NOMO-1 treated with dmso at 0.1 percent for 144 hours (cell line): ENCODE measurements around the gene MAP1LC3B.
"Not testable (repeated sequence)": the region's sequence is repeated elsewhere in the genome, so short reads cannot be mapped to it uniquely, and the experiment has no call there.

Experiments
- DNase-seq: peaks from one replicate; lab custom pipeline; 2025; ENCODE audit not compliant: unreplicated experiment; lab: John Stamatoyannopoulos, UW

The MAP1LC3B gene

DNA sequence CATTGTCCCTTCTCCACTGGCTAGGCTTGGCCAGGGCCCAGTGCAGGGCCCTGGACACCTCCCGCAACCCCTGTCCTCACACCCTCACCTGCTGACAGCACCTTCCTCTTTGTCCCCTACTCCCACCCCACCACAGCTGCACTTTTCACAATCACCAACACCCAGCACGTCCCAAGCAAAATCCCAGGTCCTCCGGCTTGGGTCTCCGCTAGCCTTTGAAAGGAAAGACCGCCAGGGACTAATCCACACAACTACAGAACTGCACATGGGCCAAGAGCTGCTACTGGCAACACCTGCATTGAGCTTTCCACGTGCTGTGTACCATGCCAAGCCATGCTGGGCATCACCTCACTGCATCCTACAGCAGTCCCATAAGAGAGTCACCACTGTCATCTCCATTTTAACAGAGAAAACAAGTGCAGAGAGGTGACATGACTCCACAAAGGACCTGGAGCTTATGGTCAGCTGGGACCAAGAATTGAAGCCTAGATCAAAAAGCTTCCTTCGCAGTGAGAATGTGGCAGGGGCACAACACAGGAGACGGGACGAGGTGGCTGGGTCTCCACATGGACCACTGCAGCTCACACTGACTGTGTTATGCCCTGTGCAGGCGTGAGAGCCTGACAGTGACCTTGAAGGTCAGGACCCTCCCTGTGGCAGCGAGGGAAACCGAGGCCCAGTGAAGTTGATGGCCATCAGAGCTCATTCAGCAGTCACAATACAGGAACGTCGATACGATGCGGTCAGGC lies 31.1 kb upstream of the MAP1LC3B start:
- DNase-seq = no peak

DNA sequence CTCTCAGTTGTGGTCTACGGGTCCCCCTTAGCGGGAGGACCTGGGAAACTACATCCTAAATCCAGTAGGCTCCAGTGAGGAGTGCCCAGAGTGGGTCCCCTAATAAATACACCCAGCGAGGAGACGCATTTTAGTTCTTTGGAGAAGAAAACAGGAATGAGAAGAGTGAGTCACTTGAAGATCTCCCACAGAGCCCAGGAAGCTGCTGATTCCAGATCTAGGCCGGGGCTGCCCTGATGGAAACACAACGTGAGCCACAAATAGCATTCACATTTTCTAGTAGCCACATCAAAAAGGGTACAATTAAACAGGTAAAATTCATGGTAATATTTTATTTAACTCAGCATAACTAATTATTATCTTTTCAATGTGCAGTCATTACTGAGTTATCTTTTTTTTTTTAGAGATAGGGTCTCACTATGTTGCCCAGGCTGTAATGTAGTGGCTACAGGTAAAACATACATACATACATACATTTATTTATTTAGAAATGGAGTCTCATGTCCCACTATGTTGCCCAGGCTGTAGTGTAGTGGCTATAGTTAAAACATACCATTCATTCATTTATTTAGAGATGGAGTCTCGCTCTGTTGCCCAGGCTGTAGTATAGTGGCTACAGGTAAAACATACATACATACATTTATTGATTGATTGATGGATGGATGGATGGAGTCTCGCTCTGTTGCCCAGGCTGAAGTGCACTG lies 30.1 kb upstream of the MAP1LC3B start:
- DNase-seq = no peak

DNA sequence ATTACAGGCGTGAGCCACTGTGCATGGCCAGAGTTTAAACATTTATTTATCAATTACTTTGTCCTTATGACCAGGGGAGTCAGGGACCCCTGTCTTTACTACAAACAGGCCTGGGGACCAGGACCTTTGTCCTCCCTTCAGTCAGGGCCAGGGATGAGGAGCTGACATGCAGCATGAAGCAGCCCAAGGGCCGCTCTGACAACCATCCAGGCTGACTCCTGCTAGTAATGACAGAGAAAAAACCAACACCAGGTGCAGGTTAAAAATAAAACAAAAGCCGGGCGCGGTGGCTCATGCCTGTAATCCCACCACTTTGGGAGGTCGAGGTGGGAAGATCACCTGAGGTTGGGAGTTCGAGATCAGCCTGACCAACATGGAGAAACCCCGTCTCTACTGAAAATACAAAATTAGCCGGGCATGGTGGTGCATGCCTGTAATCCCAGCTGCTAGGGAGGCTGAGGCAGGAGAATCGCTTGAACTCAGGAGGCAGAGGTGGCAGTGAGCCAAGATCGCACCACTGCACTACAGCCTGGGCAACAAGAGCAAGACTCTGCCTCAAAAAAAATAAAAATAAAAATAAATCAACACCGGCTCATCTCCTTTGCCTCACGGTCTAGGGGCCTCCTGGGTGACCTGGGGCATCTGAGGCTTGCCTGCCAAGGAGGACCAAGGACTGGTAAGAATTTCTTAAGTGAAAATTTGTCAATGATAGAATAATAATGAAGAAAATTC lies 29.1 kb upstream of the MAP1LC3B start:
- DNase-seq = not testable (repeated sequence)

DNA sequence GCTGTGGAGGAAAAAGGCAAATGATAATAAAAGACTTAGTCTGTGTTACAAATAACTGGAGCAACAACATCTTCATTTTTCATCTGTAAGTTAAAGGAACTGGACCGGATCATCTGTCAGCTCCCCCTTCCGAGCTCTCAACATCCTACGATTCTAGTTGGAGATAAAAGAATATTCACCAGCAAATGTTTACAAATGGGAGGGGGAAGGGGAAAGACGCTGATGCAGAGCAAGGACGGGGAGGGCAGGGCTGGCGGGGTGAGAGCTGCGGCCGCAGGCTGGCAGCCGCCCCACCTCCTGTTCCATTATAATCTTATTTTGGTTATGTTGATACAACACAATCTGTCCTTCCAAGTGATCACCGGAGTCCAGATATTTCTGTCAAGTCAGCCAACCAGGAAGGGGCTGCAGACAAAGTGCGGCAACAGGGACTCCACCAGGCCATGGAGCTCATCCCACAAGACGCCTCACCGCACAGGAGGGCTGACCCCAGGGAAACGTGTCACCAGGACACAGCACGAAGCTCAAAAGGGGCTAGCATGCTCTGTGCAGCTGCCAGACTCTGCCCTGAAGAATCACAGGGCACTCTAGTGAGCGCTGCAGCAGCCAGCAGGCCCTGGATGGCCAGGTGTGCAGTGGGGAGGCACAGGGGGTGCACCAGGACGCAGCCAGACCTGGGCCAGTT lies 28.2 kb upstream of the MAP1LC3B start:
- no peak for DNase-seq

DNA sequence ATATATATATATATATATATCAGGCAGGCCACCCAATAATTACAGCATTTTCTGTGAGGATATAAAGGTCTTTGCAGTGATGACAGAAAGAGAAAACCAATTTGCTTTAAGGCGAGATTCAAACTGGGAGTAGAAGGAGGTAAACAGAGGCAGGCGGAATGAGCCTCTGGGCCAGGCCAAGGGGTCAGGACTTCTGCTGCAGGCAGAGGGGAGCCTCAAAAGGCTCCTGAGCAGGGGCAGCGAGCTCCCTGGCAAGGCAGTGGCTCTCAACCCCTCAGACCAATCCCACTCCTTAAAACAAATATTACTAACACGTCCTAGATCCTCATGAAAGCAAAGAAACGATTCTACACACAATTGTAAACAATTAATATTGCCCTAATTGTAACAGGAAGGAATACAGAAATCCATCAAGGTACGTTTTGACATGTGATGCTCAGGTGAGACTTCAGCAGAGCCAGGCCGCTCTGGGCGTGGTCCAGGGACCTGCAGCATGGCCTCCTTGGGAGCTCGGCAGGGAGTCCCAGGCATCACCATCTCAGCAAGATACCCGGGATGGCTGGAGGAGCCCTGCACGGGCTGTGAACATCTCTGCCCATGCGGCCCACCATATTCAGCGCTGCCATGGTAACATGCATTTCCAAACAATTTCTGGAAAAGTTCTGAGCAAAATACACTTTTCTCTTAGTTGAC lies 27.0 kb upstream of the MAP1LC3B start:
- no peak for DNase-seq

DNA sequence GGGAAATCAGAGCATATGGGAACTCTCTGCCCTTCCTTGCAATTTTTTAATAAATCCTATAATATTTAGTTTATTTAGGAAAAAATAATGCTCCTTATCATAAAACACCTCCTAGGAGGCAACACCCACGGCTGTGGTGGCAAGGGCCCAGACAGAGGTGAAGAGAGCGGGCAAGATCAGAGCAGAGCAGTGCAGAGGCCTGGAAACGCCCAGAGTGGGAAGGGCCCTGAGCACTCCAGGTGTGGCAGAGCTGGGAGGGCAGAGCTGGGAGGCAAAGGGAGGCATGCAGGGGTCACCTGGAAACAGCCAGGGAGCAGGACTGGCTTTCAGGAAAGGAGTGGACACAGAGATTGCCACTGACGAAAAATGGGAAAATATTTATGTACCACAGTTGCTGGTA lies 25.8 kb upstream of the MAP1LC3B start:
- no peak for DNase-seq

DNA sequence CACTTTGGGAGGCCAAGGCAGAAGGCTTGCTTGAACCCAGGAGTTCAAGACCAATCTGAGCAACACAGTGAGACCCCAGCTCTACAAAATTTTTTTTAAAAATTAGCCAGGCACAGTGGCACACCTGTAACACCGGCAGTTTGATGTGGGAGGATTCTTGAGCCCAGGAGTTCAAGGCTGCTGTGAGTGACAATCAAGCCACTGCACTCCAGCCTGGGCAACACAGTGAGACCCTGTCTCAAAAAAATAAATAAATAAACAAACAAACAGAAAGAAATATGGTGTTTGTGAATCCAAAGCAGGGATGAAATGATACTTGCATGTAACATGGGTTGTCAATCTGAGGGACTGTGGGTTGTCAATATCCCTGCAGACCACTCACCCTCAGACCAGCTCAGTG lies 25.2 kb upstream of the MAP1LC3B start:
- no peak for DNase-seq

DNA sequence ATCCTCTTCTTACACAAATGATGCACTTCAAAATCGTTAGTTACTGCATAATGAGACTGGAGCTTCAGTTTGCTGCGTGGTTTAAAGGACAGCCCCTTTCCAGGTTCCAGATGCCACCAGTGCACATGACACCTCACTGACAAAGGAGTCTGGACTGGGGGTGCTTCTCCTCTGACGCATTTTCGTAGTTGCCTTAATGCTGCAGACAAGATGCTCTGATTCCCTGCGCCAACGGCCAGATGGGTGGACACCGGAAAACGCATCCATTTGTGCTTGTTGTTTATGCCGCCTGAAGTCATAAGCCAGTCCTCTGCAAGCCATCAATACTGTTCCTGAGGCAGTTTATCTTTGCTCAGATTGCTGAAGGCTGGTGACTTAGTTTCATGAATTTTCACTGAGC lies 24.6 kb upstream of the MAP1LC3B start:
- DNase-seq = no peak

DNA sequence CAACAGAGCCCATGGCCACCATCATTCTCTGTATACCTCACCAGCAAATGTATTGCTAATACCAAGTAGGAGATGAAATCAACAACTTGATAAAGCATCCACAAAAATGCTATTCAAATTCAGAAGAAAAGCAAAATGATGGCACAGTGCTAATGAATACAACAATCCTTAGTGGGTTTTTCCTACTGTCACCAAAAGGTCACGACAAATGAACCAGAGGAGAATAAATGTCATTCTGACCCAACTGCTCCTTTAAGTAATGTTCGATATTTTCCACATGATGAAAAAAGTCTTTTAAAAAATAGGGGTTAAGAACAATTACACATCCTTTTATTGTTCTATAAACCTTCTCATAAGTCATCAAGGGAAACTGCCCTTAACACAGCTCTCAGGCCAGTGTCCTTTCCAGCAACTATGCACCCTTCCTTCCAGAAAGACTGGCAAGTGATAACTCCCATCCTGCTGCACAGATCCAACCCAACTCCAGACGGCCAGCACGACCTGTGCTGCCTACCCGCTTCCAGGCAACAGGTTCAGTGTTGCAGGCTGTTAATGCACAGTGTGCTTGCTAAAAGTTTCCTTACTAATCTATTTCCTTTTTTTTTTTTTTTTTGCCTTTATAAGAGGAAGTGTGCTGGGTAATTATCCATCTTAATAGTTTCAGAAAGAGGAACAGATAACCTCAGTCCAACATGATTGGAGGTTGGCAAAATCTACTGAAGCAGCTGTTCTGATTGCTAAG lies 23.9 kb upstream of the MAP1LC3B start:
- peak; percentile 73 for DNase-seq

DNA sequence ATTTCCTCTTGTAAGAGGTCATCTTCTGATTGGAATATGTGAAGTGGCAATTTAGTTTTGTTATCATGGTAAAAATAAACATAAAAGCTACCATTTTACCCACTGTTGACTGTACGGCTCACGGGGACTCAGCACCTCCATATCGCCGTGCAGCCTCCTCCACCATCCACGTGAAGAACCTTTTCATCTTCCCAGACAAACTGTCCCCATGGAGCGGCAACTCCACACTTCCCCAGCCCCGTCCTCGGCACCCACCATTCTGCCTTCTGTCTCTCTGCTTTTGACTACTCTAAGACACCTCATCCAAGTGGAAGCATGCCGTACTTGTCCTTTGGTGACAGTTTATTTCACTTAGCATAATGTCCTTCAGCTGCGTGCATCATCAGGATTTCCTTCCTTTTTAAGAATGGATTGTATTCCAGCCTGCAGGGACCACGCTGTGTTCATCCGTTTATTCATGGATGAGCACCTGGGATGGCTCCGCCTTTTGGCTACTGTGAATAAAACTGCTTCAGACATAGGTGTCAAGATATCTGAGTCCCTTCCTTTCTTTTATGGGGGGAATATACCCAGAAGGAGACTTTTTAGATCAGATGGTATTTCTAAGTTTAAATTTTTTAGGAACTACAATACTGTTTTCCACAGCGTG lies 22.9 kb upstream of the MAP1LC3B start:
- no peak for DNase-seq

DNA sequence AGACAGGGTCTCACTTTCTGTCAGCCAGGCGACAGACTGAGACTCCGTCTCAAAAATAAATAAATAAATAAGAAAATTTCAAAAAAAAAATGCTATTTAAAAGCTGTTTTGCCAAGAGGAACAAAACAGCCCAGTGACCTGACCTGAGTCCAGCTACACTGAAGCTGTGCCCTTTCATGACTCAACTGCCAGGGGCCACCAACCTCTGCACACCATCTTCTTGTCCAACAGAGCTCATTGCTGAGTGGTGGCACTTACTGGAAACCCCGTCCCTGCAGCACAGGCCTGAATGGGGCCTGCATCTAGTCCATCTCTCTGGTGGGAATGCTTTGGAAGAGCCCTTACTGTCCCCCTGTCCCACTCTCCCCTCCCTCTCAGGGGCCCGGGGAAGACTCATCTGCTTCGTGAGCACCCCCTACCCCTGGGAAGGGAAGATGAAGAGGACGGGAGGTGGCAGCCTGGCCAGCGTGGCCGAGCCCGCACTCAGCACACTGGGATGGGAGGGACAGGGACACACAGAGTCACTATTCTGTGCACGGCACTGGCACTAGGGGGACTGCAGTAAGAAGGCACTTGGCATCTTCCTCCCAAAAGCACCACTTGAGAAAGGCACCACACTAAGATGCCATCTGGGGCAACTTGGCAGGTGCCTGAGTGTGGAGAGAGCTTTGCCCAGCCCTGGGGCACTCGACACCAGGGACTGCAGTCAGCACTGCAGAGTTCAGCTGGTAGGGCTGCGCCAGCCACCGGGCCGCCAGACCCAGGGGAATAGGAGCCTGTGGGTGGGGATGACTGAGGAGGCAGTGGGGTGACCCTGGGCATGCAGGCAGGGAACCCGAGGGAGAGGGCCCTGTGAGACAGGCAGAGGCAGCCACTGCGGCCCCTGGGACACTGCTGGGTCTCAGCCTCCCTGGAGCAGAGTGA lies 22.1 kb upstream of the MAP1LC3B start:
- no peak for DNase-seq

DNA sequence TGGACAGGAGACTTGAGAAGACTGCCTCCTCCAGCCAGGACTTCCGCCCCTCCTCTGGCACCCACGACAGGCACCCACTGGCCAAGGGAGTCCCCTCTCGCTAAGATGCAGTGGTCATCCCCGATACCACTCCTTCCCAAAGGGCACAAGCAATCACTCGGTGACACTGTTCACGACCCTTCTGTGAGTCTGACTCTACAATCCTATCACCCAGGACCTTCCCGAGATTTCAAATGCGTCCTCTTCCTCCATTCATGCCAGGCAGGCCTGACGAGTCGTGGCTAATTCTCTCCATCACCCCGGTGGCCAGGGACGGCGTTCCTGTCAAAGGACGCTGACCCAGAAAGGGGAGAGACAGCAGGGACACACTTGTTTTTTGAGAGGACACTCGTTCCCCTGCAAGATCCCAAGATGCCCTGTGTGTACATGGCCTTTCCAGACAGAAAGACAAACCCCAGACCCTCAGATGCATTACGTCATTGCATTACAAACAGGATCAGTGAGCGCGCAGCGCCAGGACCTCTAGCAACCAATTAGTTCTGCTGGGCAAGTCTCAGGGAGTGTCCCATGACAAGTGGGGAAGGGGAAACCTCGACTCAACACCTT lies 20.8 kb upstream of the MAP1LC3B start:
- no peak for DNase-seq

DNA sequence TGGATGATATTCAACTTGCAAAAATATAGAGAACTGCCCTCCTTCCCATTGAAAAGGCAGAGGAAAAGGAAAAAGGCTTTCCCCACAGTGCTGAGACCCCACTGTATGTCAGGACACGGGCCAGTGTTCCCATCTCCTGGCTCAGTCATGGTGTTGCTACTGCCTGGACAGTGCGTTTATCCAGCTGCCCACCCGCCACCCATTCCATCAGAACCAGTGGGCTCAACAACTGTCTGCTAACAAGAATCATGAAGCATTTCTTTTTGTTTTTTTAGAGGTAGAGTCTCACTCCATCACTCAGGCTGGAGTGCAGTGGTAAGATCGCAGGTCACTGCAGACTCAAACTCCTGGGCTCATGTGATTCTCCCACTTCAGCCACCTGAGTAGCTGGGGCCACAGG lies 19.8 kb upstream of the MAP1LC3B start:
- no peak for DNase-seq

DNA sequence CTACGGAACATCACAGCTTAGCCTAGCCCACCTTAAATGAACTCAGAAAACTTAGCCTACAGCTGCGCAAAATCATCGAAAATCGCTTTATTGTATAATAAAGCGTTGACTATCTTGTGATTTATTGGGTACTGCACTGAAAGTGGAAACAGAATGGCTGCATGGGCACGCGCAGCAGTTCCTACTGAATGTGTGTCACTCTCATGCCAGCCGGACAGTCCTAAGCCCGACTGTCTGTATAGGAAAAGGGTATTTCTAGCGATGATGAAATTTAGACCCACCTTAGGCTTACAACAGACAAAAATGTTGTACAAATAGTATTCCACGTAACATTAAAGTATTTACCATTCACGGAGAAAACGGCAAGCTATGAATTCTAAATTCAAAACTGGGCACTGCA lies 17.8 kb upstream of the MAP1LC3B start:
- no peak for DNase-seq

DNA sequence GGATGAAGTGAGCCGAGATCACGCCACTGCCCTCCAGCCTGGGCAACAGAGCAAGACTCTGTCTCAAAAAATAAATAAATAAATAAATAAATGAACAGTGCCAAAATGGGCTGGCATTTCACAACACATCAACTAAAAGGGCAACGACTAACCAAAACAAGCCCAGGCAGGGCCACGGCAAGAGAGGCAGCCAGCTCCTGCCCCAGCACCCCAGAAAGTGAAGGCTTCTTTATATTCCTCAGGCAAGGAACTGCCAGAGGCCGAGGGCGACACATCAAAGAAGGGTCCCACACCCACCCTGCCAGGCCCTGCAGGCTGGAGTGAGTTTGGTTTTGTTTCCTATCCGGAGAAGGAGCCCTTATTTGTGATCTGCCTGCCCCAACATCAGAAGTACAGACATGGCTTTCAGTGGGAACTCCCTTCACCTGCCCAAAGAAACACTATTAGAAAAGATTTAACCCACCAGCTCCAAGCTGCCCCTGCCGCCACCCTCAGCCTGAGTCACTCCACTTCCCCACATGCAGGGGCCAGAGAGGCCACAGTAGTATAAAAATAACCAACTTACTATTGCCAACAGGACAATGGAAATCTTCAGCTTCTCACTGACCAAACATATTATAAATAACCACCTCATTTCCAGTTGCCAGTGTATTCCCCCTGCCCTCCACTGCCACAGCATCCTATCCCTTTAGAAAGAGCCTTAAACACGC lies 16.6 kb upstream of the MAP1LC3B start:
- peak; percentile 12 for DNase-seq

DNA sequence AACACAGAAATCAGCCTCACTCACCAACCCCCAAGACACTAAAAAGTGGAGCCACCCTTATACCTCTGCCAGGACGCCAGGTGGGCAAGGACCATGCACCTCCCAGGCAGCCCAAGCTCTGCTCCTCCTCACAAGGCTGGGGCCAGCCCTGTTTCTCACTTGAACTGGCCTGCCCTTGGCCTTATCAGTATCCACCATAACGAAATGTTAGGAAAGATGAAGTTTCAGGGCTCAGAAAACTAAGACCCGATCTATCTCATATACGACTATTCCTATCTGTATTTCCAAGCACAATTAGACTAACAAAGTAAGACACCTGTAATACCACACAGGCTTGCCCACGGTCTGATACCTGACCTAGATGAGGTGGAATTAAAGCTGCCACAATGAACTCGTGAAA lies 15.5 kb upstream of the MAP1LC3B start:
- no peak for DNase-seq

DNA sequence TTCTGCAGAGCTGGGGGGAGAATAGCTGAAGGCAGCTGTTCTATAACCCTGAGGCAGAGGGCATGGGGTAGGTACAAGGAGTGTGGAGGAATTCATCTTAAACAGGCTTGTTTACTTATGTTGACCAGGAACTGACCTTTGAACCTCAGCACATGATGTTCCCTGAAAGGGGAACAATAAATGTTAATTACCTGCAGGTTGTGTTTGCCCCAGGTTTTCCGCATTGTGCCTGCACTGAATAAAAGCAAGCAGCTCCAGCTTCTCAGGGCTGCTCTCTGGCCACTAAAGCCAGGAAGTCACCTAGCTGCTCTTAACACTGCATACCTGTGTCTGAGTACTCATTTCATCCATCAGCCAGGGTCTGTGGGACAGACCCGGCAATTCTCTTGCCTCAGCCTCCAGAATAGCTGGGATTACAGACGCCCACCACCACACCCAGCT lies 12.8 kb upstream of the MAP1LC3B start:
- not testable (repeated sequence) for DNase-seq

DNA sequence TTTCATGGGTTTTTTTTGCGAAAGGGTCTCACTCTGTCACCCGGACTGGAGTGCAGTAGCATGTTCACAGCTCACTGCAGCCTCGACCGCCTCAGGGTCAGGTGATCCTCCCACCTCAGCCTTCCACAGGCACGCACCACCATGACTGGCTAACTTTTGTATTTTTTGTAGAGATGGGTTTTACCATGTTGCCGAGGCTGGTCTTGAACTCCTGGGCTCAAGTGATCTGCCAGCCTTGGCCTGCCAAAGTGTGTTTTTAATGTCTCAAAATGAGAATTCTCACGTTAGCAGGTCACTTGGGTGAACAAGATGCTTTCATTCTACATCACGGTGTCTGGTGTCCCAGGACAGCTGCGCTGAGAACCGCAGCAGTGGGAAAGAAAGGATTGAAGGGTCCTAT lies 11.7 kb upstream of the MAP1LC3B start:
- DNase-seq = no peak
